SK-N-SH (cell line): ENCODE measurements around the gene BTBD2. TPM values are rescaled to one million over a fixed set of nuclear protein-coding genes. Genes with fewer than 3 reads are reported as not detected.

Experiments
- CTCF ChIA-PET: fragments of 300-600, 350-600 bp; formaldehyde crosslinking; extraction: SDS; loops from one replicate; lab custom pipeline; 2021; lab: Yijun Ruan, JAX
- POLR2A ChIA-PET: fragments of 350-600 bp; sonication (Branson Sonifier 250); formaldehyde crosslinking; extraction: SDS; loops from one replicate; lab custom pipeline; 2020; ENCODE audit warnings: antibody characterized with exemption, inconsistent platforms; lab: Yijun Ruan, JAX
- DNase-seq: peaks from one replicate; pipeline ENCODE4 v3.0.0; 2012
- H2AFZ ChIP-seq: fragments of 200-600 bp; sonication (generic); 2 replicates; pipeline ENCODE4 v1.8.1; 2016; ENCODE audit warnings: antibody characterized with exemption, mild to moderate bottlenecking, low read depth
- H3F3A ChIP-seq: fragments of 200-600 bp; sonication (generic); replicated peaks from 2 replicates; pipeline ENCODE3; 2016; ENCODE audit warnings: antibody characterized with exemption, mild to moderate bottlenecking; ENCODE audit not compliant: insufficient read depth
- H3K27ac ChIP-seq, 2 experiments: fragments of 200-500 bp in 1 of 2; fragments of 200-600 bp in 1 of 2; sonication (Bioruptor generic) in 1 of 2; sonication (generic), shearing (Covaris generic) in 1 of 2; 2 replicates each; pipeline versions ENCODE4 v1.5.1 to v1.6.1; 2014 to 2016; ENCODE audit warnings: low read depth in 2 of 2, inconsistent platforms in 1 of 2, low read length in 1 of 2, mild to moderate bottlenecking in 1 of 2, mixed read lengths in 1 of 2
- H3K27me3 ChIP-seq: fragments of 200-600 bp; sonication (generic), shearing (Covaris generic); 2 replicates; pipeline ENCODE4 v1.6.1; 2016; ENCODE audit warnings: mixed run types; ENCODE audit not compliant: insufficient read depth
- H3K36me3 ChIP-seq, 2 experiments: fragments of 200-500 bp in 1 of 2; fragments of 200-600 bp in 1 of 2; sonication (Bioruptor generic) in 1 of 2; sonication (generic) in 1 of 2; replicated peaks in 1 of 2; 2 replicates each; pipeline versions ENCODE3 to v1.5.1; 2014 to 2016; ENCODE audit warnings: low read length in 1 of 2, mild to moderate bottlenecking in 1 of 2; ENCODE audit not compliant: insufficient read depth in 2 of 2, control insufficient read depth in 1 of 2
- H3K4me1 ChIP-seq, 2 experiments: fragments of 200-500 bp in 1 of 2; fragments of 200-600 bp in 1 of 2; sonication (Bioruptor generic) in 1 of 2; sonication (generic), shearing (Covaris generic) in 1 of 2; 2 replicates each; pipeline versions ENCODE4 v1.5.1 to v1.6.1; 2014 to 2016; ENCODE audit warnings: low read depth in 1 of 2, low read length in 1 of 2, mixed run types in 1 of 2; ENCODE audit not compliant: insufficient read depth in 2 of 2, control insufficient read depth in 1 of 2
- H3K4me2 ChIP-seq: fragments of 200-600 bp; sonication (generic), shearing (Covaris generic); 2 replicates; pipeline ENCODE4 v1.6.1; 2017; ENCODE audit warnings: mixed run types
- H3K4me3 ChIP-seq, 2 experiments: fragments of 200-500 bp in 1 of 2; fragments of 200-600 bp in 1 of 2; sonication (Bioruptor generic) in 1 of 2; sonication (generic), shearing (Covaris generic) in 1 of 2; 2 replicates each; pipeline versions ENCODE4 v1.5.1 to v1.8.1; 2014 to 2016; ENCODE audit warnings: low read depth in 2 of 2, inconsistent platforms in 1 of 2, low read length in 1 of 2, mild to moderate bottlenecking in 1 of 2, mixed read lengths in 1 of 2, moderate library complexity in 1 of 2
- H3K79me2 ChIP-seq: fragments of 200-600 bp; sonication (generic); 2 replicates; pipeline ENCODE4 v1.8.1; 2017; ENCODE audit warnings: mild to moderate bottlenecking; ENCODE audit not compliant: insufficient read depth
- H3K9ac ChIP-seq: fragments of 200-600 bp; sonication (generic); 2 replicates; pipeline ENCODE4 v1.6.1; 2017; ENCODE audit warnings: mixed run types
- H3K9me2 ChIP-seq: fragments of 200-600 bp; sonication (generic); 2 replicates; pipeline ENCODE4 v1.6.1; 2017; ENCODE audit warnings: mixed run types
- H3K9me3 ChIP-seq: fragments of 200-600 bp; sonication (generic); 2 replicates; pipeline ENCODE4 v1.6.1; 2017; ENCODE audit warnings: mixed run types, mild to moderate bottlenecking, moderate library complexity
- H4K20me1 ChIP-seq: fragments of 200-600 bp; sonication (generic); 2 replicates; pipeline ENCODE4 v1.6.1; 2017; ENCODE audit warnings: mild to moderate bottlenecking, mixed run types; ENCODE audit not compliant: insufficient read depth
- FOSL2 ChIP-seq: IDR thresholded peaks from 2 replicates; pipeline ENCODE4 v1.4.0; 2012; ENCODE audit warnings: low read depth, mild to moderate bottlenecking, moderate library complexity, borderline replicate concordance
- GABPA ChIP-seq: IDR thresholded peaks from 2 replicates; pipeline ENCODE4 v1.4.0; 2012; ENCODE audit warnings: low read depth, mild to moderate bottlenecking
- RFX5 ChIP-seq: IDR thresholded peaks from 2 replicates; pipeline ENCODE4 v1.6.1; 2012; ENCODE audit warnings: mild to moderate bottlenecking, improper control_type of control experiment, low read length
- RXRA ChIP-seq: IDR thresholded peaks from 2 replicates; pipeline ENCODE4 v1.4.0; 2012; ENCODE audit warnings: low read depth, mild to moderate bottlenecking, borderline replicate concordance
- TAF1 ChIP-seq: IDR thresholded peaks from 2 replicates; pipeline ENCODE4 v1.6.1; 2012; ENCODE audit warnings: low read depth, mild to moderate bottlenecking, low read length, moderate library complexity, borderline replicate concordance
- TCF12 ChIP-seq: IDR thresholded peaks from 2 replicates; pipeline ENCODE4 v1.4.0; 2012
- TEAD4 ChIP-seq: IDR thresholded peaks from 2 replicates; pipeline ENCODE4 v1.4.0; 2012; ENCODE audit warnings: mild to moderate bottlenecking, borderline replicate concordance; ENCODE audit not compliant: insufficient read depth
- YY1 ChIP-seq: IDR thresholded peaks from 2 replicates; pipeline ENCODE4 v1.4.0; 2012; ENCODE audit warnings: low read depth, mild to moderate bottlenecking
- WGBS: methylation state at CpG from one replicate; pipeline ENCODE4 v1.1.6; 2017; ENCODE audit warnings: low lambda C conversion rate; 5-methylcytosine and 5-hydroxymethylcytosine counted together
- polyA plus RNA-seq, 3 experiments: library from polyadenylated mRNA; depleted of rRNA; stranded (reverse); fragments of >200 nt; gene quantifications; 2 replicates each; pipeline ENCODE4 v1.2.3, GENCODE V29; 2012
- TF ChIP-seq, protein P1 (sequence below): IDR thresholded peaks from 2 replicates; pipeline ENCODE4 v1.4.0; 2012; ENCODE audit warnings: low read depth, borderline replicate concordance
- TF ChIP-seq, protein P2 (sequence below): IDR thresholded peaks from 2 replicates; pipeline ENCODE4 v1.4.0; 2012; ENCODE audit warnings: low read depth, borderline replicate concordance

The BTBD2 gene
- polyA plus RNA-seq, 1 of the 3 experiments (the other 2 are of a cell fraction) = 66.8 TPM

DNA sequence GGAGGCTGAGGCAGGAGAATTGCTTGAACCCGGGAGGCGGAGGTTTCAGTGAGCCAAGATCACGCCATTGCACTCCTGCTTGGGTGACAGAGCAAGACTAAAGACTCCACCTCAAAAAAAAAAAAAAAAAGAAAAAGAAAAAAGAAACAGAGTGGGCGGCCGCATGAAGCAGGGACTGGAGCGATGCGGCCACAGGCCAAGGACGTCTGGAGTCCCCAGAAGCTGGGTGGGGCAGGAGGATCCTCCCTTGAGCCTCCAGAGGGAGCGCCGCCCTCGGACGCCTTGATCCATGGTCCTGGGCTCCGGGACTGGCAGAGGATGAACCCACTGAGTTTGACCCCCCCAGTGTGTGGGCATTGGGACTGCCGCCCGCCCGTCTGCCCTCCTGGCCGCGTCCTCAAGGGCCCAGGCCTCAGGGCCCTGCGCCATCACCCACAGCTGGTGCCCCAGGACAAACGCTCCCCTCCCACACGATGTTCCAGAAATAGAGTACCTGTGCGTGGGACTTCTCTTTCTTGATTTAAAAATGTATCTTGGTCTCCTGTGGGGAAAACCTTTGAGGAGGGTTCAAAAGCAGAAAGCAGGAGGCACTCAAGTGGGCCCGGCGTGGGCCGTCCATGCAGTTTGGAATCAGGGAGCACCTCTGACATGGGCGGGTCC lies 15.5 kb downstream of the BTBD2 start:
- H3F3A ChIP-seq = peaks cover 3% of the 10 kb centered on the region
- H3K4me1 ChIP-seq = no peaks in the 10 kb centered on the region
- DNase-seq = no peak
- no peaks in the 10 kb centered on the region for H3K9me3 ChIP-seq
- peaks cover 35% of the 10 kb centered on the region for H3K79me2 ChIP-seq
- ChIA-PET CTCF (interaction anchor here (0.7 kb wide), 1 partner anchor 121 kb away, joined by 3 read pairs; no protein-coding TSS in a partner anchor), POLR2A (no interaction called here)
- 93% methylated on average over 21 of the region's 26 CpGs for WGBS
- no peak overlapping the region for H2AFZ ChIP-seq
- no peak overlapping the region for H3K4me2 ChIP-seq
- no peaks in the 10 kb centered on the region for H3K9me2 ChIP-seq
- no peak overlapping the region for H3K27ac ChIP-seq
- peaks cover 12 to 18% of the 10 kb centered on the region in 2 experiments for H3K36me3 ChIP-seq
- TF ChIP-seq, protein P1, sequence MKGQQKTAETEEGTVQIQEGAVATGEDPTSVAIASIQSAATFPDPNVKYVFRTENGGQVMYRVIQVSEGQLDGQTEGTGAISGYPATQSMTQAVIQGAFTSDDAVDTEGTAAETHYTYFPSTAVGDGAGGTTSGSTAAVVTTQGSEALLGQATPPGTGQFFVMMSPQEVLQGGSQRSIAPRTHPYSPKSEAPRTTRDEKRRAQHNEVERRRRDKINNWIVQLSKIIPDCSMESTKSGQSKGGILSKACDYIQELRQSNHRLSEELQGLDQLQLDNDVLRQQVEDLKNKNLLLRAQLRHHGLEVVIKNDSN = no peak
- TF ChIP-seq RXRA (no peak), FOSL2 (no peak), TCF12 (no peak), YY1 (no peak), GABPA (no peak)
- TF ChIP-seq, protein P2, sequence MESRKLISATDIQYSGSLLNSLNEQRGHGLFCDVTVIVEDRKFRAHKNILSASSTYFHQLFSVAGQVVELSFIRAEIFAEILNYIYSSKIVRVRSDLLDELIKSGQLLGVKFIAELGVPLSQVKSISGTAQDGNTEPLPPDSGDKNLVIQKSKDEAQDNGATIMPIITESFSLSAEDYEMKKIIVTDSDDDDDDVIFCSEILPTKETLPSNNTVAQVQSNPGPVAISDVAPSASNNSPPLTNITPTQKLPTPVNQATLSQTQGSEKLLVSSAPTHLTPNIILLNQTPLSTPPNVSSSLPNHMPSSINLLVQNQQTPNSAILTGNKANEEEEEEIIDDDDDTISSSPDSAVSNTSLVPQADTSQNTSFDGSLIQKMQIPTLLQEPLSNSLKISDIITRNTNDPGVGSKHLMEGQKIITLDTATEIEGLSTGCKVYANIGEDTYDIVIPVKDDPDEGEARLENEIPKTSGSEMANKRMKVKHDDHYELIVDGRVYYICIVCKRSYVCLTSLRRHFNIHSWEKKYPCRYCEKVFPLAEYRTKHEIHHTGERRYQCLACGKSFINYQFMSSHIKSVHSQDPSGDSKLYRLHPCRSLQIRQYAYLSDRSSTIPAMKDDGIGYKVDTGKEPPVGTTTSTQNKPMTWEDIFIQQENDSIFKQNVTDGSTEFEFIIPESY = no peak
- no peak overlapping the region for H3K4me3 ChIP-seq
- H3K9ac ChIP-seq = no peak overlapping the region
- H4K20me1 ChIP-seq = peaks cover 5% of the 10 kb centered on the region; the same call in 1 of the 2 replicates
- H3K27me3 ChIP-seq = no peaks in the 10 kb centered on the region

DNA sequence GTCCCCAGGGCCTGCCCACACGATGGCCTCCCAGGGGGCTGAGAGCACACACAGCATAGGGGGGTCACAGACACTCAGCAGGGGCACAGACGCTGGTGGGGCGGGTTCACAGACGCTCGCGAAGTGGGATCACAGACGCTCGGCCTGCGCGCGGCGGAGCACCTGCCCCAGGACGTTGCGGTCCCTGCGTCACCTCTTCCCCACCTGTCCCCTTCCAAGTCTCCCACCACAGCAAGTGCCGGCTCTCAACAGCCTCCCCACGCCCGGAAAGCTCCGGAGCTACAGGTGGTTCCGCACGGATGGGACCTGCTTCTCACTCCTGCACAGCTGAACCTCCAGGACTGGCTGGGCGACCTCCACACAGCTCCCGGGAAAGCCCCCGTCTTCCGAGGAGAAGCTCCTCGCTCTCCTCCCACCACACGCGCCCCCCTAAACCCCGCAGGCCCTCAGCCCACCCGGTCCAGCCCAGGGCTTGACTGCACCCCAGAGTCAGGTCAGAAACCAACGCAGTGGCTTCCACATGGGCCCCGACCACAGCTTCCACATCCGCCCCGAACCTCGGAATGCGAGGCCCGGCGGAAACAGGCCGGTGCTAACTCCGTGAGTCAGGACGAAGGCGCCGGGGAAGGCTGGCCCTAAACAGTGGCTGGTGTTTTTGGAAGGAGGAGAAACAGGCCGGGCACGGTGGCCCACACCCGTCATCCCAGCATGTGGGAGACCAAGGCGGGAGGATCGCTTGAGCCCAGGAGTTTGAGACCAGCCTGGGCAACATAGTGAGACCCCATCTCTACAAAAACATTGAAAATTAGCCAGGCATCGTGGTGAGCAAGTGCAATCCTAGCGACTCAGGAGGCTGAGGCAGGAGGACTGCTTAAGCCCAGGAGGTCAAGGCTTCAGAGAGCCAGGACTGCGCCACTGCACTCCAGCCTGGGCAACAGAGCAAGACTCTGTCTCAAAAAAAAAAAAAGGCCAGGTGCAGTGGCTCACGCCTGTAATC lies 16.5 kb downstream of the BTBD2 start:
- POLR2A ChIA-PET = no interaction called here
- DNase-seq = no peak
- Histone ChIP-seq H3K9me3 (no peaks in the 10 kb centered on the region), H3K4me3 (no peak overlapping the region), H2AFZ (no peak overlapping the region), H3K4me1 (no peaks in the 10 kb centered on the region), H3K27ac (no peak overlapping the region), H3K36me3 (peaks cover 12 to 25% of the 10 kb centered on the region in 2 experiments), H3K4me2 (no peak overlapping the region), H3K79me2 (peaks cover 25% of the 10 kb centered on the region; the same call in 1 of the 2 replicates), H3F3A (peaks cover 10% of the 10 kb centered on the region), H4K20me1 (peaks cover 5% of the 10 kb centered on the region; the same call in 1 of the 2 replicates), H3K27me3 (no peaks in the 10 kb centered on the region), H3K9me2 (no peaks in the 10 kb centered on the region), H3K9ac (no peak overlapping the region)
- 98% methylated on average over 35 of the region's 52 CpGs for WGBS
- TF ChIP-seq TEAD4 = no peak
- TF ChIP-seq YY1 = no peak
- TF ChIP-seq RFX5 = no peak
- TF ChIP-seq GABPA = no peak
- TF ChIP-seq, protein P2 = no peak
- no peak for TF ChIP-seq TAF1
- CTCF ChIA-PET = interaction anchor here (0.7 kb wide), 1 partner anchor 122 kb away, joined by 3 read pairs; no protein-coding TSS in a partner anchor
